C4-2B (cell line): ENCODE measurements around the gene PSMG1.

Experiments used
- H3K27ac ChIP-seq: fragments of 450-650 bp; 2 replicates; pipeline ENCODE4 v1.5.1; 2017
- CTCF ChIP-seq: fragments of 450-650 bp; conservative IDR thresholded peaks from 2 replicates; pipeline ENCODE4 v1.5.1; 2017; ENCODE audit warnings: mild to moderate bottlenecking
- ZFX ChIP-seq: fragments of 450-650 bp; IDR thresholded peaks from 2 replicates; pipeline ENCODE4 v1.6.1; 2017

The PSMG1 gene

GRCh38 chr21:39127506-39127905 is 55.7 kb downstream of the PSMG1 start:
- TF ChIP-seq CTCF, result 0 out of 2 replicates have a peak, but pooled peaks have one; percentile 7
- TF ChIP-seq ZFX, result no peak
- H3K27ac ChIP-seq, result no peak overlapping the region

- TF ChIP-seq ZFX, result no peak
- TF ChIP-seq CTCF, result no peak
- H3K27ac ChIP-seq, result no peak overlapping the region
Measured at GRCh38 chr21:39126486-39126806, 56.8 kb downstream of the PSMG1 start.

GRCh38 chr21:39125752-39126485 is 57.3 kb downstream of the PSMG1 start:
- no peak overlapping the region for H3K27ac ChIP-seq
- TF ChIP-seq ZFX (no peak), CTCF (peak; percentile 56)
